ENCODE data around the gene B4GALT3. TPM values are rescaled to one million over a fixed set of nuclear protein-coding genes. Genes with fewer than 3 reads are reported as not detected.

Gene B4GALT3
- total and polyA plus RNA-seq, 3 donors from 2014 or later: 46.3 to 62.2 (median 56.2) TPM

DNA sequence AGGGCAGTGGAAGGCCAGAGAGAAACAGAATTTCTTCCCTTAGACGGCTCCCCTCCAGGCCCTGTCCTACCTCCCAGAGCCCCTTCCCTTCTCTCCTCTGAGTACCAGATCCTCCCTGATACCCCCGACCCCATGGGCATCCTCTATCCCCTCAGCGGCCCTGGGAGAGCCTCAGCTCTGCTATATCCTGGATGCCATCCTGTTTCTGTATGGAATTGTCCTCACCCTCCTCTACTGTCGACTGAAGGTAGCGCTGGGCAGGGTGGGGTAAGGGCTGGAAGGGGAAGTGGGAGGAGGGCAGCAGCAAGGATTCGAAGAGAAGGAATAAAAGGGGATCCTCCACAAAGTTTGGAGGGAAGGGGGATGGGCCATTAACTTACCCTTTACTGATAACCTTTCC is 40.5 kb upstream of the B4GALT3 start:
- H3K9me3 ChIP-seq: no peaks in the 10 kb centered on the region
- WGBS, 2 donors: 73 to 76% methylated on average over 6 of the region's 6 CpGs
- TF ChIP-seq POLR2A (IDR thresholded peaks at IDR 0.05): no peak
- intact Hi-C loops (cut with DNase I; ENCODE audit: low total_unique reads): loop anchor here (10.0 kb wide), 1 partner anchor 167 kb away; no protein-coding TSS in a partner anchor
- DNase-seq: no peak
- no peaks in the 10 kb centered on the region for H3K36me3 ChIP-seq (ENCODE audit: low read depth, missing control alignments)
- H3K27ac ChIP-seq: peak overlapping the region in 1 of 2 donors; percentile 19
- no peaks in the 10 kb centered on the region for H3K4me1 ChIP-seq
- no peak overlapping the region for H3K4me3 ChIP-seq
- no peaks in the 10 kb centered on the region for H3K27me3 ChIP-seq

DNA sequence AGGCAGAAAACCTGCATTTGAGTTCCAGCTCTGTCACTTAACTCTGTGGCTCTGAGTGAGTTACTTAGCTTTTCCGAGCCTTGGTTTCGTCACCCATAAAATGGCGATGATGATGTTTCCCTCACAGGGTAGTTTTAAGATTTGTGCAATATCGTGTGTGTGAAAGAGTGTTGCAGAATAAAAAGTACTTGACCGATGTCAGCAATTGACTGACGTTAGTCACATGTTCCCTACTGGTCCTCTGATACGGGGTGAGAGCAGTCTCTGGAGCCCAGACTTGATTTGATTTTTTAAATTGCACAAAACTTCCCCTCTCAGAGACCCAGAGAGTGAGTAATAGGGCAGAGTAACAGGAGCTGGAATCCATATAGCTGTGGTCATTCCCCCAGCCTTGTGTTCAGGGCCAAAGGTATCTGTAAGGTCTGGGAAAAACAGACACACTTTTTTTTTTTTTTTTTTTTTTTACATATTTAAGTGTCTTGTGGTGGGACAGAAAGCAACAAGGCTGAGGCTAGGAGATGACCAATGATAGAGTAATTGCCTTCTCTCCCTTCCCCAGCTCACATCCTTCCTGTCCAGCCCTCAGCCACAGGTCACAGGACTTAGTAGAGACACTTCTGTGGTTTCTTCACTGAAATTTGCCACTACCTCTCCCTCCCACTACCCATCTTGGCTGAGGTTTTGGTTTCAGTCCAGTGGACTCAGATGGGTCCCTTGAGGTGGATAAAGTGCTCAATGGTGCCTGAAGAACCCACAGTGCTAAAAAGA is 39.8 kb upstream of the B4GALT3 start:
- intact Hi-C loops (cut with DNase I; ENCODE audit: low total_unique reads): loop anchor here (10.0 kb wide), 1 partner anchor 168 kb away; no protein-coding TSS in a partner anchor
- H3K27ac ChIP-seq: peak overlapping the region; percentile 44 to 56
- no peaks in the 10 kb centered on the region for H3K36me3 ChIP-seq (ENCODE audit: low read depth, missing control alignments)
- H3K4me1 ChIP-seq: no peaks in the 10 kb centered on the region
- H3K27me3 ChIP-seq: no peaks in the 10 kb centered on the region
- no peak for DNase-seq
- no peaks in the 10 kb centered on the region for H3K9me3 ChIP-seq
- TF ChIP-seq, protein P1, sequence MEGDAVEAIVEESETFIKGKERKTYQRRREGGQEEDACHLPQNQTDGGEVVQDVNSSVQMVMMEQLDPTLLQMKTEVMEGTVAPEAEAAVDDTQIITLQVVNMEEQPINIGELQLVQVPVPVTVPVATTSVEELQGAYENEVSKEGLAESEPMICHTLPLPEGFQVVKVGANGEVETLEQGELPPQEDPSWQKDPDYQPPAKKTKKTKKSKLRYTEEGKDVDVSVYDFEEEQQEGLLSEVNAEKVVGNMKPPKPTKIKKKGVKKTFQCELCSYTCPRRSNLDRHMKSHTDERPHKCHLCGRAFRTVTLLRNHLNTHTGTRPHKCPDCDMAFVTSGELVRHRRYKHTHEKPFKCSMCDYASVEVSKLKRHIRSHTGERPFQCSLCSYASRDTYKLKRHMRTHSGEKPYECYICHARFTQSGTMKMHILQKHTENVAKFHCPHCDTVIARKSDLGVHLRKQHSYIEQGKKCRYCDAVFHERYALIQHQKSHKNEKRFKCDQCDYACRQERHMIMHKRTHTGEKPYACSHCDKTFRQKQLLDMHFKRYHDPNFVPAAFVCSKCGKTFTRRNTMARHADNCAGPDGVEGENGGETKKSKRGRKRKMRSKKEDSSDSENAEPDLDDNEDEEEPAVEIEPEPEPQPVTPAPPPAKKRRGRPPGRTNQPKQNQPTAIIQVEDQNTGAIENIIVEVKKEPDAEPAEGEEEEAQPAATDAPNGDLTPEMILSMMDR (IDR thresholded peaks at IDR 0.05): no peak
- TF ChIP-seq POLR2A (IDR thresholded peaks at IDR 0.05): no peak
- H3K4me3 ChIP-seq: no peak overlapping the region
- 83 to 85% methylated on average over 7 of the region's 7 CpGs for WGBS, 2 donors

DNA sequence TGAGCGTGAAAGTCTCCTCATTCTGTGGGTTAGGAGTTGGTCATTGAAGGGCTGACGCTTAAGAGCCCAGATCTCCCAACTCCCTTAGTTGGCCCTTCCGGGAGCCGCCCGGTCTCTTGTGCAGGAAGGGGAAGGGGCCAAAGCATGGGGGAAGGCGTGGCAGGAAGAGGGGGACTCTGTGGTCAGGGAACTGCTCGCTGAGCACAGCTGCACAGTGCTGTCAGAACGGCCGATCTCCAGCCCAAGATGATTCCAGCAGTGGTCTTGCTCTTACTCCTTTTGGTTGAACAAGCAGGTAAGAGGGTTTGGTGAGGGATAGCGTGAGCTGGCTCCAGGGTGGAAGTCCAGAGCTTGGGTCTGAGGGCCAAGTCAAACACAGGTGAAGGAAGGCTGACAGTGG is 37.8 kb upstream of the B4GALT3 start, which contains the start of gene FCER1G:
TSS of gene FCER1G (plus strand) at position 220 of the 400 bp plus-strand sequence. CDS start at position 247, 27 bp downstream.
- Histone ChIP-seq H3K36me3 (ENCODE audit: low read depth, missing control alignments) (no peaks in the 10 kb centered on the region), H3K27ac (no peak within 1 kb of the TSS), H3K4me3 (no peak within 1 kb of the TSS), H3K9me3 (no peaks in the 10 kb centered on the region), H3K4me1 (no peaks in the 10 kb centered on the region), H3K27me3 (no peaks in the 10 kb centered on the region)
- no peak for DNase-seq
- 74 to 83% methylated on average over 10 of the region's 10 CpGs for WGBS, 2 donors
- intact Hi-C loops (cut with DNase I; ENCODE audit: low total_unique reads): loop anchor here (10.0 kb wide), 1 partner anchor 170 kb away; no protein-coding TSS in a partner anchor
- no peak for TF ChIP-seq POLR2A (IDR thresholded peaks at IDR 0.05)
- TF ChIP-seq, protein P1 (IDR thresholded peaks at IDR 0.05): no peak

DNA sequence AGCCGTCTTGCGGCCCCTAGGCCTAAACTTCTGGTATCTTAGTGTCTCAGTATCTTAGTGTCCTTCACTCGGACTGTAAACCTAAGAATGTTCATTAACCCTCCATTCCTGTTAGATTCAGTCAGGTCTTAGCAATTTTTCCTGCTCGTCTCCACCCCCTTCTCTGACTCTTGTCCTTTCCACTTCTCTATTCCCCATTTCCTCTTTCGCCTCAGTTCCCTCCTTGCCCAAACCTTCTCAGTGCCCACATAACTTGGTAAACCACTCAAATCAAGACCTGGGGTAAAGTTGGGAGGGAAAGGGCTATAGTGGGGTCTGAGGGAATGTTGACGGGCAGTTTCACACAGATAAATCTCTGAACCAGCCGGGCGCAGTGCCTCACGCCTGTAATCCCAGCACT is 37.1 kb upstream of the B4GALT3 start:
- WGBS, 2 donors: 85 to 88% methylated on average over 9 of the region's 9 CpGs
- Histone ChIP-seq H3K27ac (no peak overlapping the region), H3K4me3 (no peak overlapping the region), H3K9me3 (no peaks in the 10 kb centered on the region), H3K36me3 (ENCODE audit: low read depth, missing control alignments) (no peaks in the 10 kb centered on the region), H3K27me3 (no peaks in the 10 kb centered on the region), H3K4me1 (no peaks in the 10 kb centered on the region)
- DNase-seq: no peak
- intact Hi-C loops (cut with DNase I; ENCODE audit: low total_unique reads): loop anchor here (10.0 kb wide), 1 partner anchor 170 kb away; no protein-coding TSS in a partner anchor
- TF ChIP-seq, protein P1 (IDR thresholded peaks at IDR 0.05): no peak
- TF ChIP-seq POLR2A (IDR thresholded peaks at IDR 0.05): no peak

DNA sequence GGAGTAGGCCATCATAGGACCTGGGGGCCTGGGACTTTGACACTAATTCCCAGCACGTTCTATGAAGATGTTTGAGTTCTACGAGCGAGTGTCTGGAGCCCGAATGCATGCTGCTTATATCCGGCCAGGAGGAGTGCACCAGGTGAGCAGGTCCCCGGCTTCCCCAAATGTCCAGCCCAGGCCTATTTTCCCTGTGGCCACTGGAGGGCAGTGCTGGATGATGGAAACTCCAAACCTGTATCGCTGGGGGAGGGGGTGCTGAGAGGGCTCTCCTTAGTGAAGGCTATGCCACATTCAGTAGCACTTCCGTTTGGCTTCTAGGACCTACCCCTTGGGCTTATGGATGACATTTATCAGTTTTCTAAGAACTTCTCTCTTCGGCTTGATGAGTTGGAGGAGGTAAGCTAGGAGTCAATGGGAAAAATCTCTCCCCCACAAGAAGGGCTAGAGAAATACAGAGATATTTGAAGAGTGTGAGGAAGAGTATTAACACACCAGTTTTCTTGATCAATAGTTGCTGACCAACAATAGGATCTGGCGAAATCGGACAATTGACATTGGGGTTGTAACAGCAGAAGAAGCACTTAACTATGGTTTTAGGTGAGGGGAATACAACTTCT is 32.6 kb upstream of the B4GALT3 start:
- intact Hi-C loops (cut with DNase I; ENCODE audit: low total_unique reads): loop anchor here (10.0 kb wide), 1 partner anchor 175 kb away; no protein-coding TSS in a partner anchor
- TF ChIP-seq POLR2A (IDR thresholded peaks at IDR 0.05): no peak
- TF ChIP-seq, protein P1 (IDR thresholded peaks at IDR 0.05): peak; percentile 61 to 83 (median 82)

More for the DNA sequence above, 32.6 kb upstream of the B4GALT3 start:
- Histone ChIP-seq H3K27ac (no peak overlapping the region), H3K27me3 (no peaks in the 10 kb centered on the region), H3K4me1 (no peaks in the 10 kb centered on the region), H3K9me3 (no peaks in the 10 kb centered on the region), H3K36me3 (ENCODE audit: low read depth, missing control alignments) (no peaks in the 10 kb centered on the region), H3K4me3 (no peak overlapping the region)
- 41 to 51% methylated on average over 9 to 11 of the region's 11 CpGs for WGBS, 2 donors
- peak; percentile 80 for DNase-seq
